Measurements from ENCODE around the gene SLIT1.

The SLIT1 gene

GRCh38 chr10:96971324-96971723, 214.4 kb downstream of the SLIT1 start:
- DNase-seq (ENCODE audit: low read depth), result no peak

GRCh38 chr10:96968682-96969423, 216.9 kb downstream of the SLIT1 start:
- DNase-seq (ENCODE audit: low read depth), result no peak

GRCh38 chr10:96967847-96968246, 217.9 kb downstream of the SLIT1 start:
- DNase-seq (ENCODE audit: low read depth), result no peak

- DNase-seq (ENCODE audit: low read depth), result no peak
Observed at GRCh38 chr10:96964131-96964530, 221.6 kb downstream of the SLIT1 start.

GRCh38 chr10:96960872-96961271, 224.9 kb downstream of the SLIT1 start:
- DNase-seq (ENCODE audit: low read depth), result no peak

GRCh38 chr10:96959733-96960132, 226.0 kb downstream of the SLIT1 start:
- DNase-seq (ENCODE audit: low read depth), result no peak

- no peak for DNase-seq (ENCODE audit: low read depth)
Observed at GRCh38 chr10:96958071-96958470, 227.7 kb downstream of the SLIT1 start.

- DNase-seq (ENCODE audit: low read depth), result no peak
Observed at GRCh38 chr10:96955794-96956193, 230.0 kb downstream of the SLIT1 start.

GRCh38 chr10:96951954-96952353, 233.8 kb downstream of the SLIT1 start:
- DNase-seq (ENCODE audit: low read depth), result no peak

- no peak for DNase-seq (ENCODE audit: low read depth)
Observed at GRCh38 chr10:96949039-96949683, 236.6 kb downstream of the SLIT1 start.
